GM03348 (cell line): ENCODE measurements around the gene CD34.
"Not testable (repeated sequence)": the region's sequence is repeated elsewhere in the genome, so short reads cannot be mapped to it uniquely, and the experiment has no call there.

ENCODE experiments used
- DNase-seq: peaks from one replicate; pipeline ENCODE4 v3.0.0; 2012; ENCODE audit warnings: low spot score

CD34 gene

GRCh38 chr1:207910591-207911354, at the start of gene CD34:
CD34 (minus strand) TSS chr1:207911125; CDS start chr1:207911080, 45 bp downstream.
- DNase-seq: peak; percentile 63

DNA sequence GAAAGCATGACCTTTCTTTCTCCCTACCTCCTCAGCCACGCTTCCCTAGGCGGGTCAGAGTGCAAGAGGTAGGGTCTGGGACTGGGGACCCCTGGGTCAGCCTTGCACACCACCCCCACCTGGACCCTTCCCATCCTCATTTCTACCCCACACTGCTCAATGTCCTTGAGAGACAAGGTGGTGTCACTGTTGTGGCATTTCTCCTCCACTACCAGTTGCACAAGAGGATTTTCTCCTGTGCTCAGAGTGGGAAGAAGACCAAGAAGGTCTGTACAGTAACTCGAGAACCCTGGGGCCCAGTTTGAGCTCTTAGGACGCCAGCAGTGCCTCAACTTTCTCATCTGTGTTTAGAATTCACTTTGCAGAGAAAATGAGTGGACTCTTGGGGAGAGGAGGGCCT, 49.4 kb upstream of the CD34 start:
- DNase-seq: no peak

DNA sequence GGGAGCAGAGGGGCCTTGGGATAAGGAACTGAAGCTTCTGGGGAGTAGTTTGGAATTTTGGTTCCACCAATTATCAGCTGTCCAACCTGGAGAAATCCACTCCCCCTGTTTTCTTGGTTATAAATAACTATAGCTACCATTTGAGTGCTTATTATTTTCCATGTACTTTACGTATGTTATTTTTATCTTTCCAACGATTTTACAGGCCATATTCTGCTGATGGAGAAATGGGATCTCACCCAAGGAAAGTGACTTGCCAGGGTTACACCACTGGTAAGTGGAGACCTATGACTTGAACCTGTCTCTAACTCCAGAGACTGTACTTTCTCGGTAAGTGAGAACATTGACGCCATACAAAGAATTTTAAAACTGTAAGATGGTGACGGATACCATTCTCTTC, 49.0 kb upstream of the CD34 start:
- no peak for DNase-seq

DNA sequence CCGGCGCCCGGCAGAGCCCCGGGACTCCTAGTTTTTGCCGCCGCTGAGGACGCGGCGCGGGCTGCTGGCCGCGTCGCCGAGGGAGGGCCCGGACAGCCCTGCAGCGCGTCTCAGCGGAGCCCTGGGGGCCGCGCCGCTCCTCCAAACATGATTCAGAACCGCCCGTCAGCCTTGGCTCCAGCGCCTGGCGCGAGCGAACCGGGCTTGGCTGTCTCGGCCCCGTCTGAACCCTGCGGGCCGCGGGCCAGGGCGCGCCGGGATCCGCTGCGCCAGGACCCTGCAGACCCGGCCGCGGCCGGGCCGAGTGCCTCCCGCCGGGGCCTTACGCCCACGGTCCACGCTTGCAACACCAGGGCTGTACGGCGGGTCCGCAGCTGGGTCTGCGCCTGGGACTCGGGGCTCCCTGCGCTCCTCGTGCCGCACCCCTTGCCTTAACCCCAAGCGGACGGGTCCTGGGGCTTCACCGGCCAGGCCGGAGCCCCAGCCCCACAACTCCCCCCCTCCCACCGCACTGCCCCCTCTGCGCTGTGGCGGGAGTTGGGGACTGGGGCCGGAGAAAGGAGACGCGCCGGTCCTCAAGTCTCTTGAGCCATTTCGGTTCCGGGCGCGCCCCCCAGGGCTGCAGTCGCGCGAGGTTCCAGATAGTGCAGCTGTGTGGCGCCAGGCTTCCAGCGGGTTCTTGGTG, 48.4 kb upstream of the CD34 start:
- DNase-seq: peak; percentile 89

DNA sequence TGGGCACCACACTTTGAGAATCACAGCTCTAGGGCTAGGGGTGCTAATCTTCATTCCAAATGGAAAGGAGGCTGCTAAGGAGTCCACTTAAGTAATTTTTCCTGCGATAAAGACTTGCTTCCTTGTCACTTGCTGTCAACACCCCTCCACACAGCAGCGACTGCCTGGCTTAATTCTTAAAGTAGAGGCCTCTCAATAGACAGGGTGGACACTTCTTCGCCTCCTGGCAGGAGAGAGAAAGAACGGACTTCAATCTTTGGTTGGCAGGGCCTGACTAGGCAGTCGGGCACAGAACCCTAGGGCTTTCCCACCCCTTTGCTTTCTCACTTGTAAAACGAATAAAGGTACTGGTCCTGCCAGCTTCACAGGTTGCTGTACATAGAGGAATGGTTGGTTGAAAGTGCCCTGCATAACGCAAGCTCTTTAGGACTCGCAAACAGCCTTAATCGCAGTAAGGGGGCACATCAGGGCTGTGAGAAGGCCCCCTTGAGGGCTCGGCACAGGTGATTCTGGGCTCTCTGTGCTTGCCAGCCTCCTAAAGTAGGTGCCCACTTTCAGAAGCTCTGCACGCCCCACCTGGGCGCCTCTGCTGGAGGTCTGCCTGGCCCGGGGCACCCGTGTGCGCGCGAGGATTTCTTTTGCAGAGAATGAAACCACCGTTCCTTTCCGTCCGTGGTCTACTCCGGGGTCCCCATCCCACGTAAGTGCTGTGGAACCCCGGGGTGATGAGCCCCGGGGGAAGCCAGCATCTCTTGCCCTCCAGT, 47.6 kb upstream of the CD34 start:
- DNase-seq: no peak

GRCh38 chr1:207956986-207957385, 46.1 kb upstream of the CD34 start:
- DNase-seq: no peak

DNA sequence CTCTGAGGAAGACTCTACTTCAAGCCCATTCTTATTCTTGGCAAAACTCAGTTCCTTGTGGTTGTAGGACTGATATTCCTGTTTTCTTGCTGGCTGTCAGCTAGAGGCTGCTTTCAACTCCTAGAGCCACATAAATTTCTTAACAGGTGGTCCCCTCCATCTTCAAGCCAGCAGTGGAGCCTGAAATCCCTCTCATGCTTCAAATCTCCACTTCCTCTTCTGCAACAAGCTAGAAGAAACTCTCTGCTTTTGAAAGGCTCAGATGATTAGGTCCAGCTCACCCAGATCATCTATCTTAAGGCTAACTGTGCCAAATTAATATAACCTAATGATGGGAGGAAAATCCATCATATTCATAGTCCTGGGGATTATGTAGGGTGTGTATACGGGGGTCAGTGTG, 43.2 kb upstream of the CD34 start:
- DNase-seq: no peak

DNA sequence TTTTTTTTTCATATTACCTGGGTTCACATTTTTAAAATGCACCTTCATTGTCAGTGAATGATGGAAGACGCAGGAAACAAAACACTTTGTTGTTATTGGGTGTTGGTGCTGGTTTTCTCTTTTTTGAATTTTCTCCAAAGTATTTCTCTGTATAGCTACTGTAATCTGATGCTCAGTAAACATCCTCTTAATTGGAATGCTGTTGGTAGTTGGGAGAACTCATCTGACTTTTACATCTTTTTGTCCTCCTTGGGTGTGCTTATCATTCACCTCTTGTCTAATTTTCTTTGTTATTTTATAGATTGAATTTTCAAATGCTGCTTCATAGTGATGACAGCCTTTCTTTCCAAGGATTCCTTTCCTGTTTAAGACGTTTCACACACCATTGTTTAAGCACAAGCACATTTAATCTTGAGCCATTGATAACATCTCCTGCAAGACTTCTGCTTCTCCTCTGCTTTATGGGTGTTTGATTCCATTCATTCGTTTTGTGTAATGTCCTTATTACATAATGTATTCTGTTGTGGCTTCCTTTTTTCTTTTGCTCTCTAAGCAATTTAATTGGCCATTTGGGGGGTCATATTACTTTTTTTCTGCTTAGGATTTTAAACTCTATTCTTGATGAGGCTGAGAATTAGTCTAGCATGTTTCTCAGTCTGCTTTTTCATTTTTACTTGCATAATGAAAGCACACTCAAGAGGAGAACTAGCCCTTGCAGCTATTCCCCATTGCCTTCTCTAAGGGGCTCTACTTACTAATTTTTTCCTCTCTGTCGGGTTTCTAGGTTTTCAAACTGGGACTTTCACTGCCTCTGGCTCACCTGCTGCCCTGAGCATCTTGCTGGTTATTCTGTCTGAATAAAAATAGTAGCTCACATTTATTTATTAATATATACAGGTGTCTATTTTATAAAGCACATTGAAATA, 42.0 kb upstream of the CD34 start:
- DNase-seq: no peak

DNA sequence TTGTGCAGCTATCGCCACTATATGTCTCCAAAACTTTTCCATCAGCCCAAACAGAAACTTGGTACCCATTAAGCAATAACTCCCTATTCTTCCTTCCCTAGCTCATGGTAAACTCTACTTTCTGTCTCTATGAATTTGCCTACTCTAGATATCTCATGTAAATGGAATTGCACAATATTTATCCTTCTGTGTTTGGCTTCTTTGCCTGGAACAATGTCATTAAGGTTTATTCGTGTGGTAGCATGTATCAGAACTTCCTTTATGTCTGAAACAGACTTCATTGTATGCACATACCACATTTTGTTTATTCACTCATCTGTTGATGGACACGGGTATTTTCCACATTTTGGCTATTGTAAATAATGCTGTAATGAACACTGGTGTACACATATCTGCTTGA, 40.7 kb upstream of the CD34 start:
- DNase-seq: no peak

- DNase-seq: no peak
Observed at GRCh38 chr1:207950750-207951149, 39.8 kb upstream of the CD34 start.

- DNase-seq: no peak
Observed at GRCh38 chr1:207949571-207950195, 38.8 kb upstream of the CD34 start.

DNA sequence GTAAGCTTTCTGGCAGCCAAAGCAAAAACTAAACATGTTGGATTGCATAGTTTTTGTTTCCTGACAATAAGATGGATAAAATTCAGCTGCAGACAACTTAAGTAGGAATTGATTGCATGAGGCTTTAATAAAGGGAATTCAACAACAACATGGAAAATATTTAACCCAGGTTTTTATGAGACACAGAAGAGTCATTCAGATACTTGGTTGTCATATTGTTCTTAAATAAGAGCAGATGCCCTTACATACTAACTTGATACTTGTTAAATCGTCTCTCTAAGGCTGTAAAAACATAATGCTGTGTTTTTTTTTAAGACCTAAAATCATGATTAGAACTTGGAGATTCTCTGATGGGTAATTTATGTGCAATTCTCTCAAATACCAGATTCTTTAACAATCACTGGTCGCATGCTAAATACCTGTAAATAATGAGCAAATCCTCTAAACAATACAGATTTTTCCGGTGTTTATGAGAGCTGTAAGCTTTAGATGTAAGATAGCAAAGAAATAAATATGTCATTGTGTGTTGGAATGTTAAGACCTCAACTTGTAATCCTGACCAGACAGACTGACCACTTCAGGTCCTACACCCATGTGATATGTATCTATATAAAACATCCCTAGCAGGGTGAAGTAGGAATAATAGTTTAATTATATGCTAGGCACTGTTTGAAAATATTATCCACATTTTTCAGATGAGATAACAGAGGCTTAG, 37.8 kb upstream of the CD34 start:
- peak; percentile 17 for DNase-seq

DNA sequence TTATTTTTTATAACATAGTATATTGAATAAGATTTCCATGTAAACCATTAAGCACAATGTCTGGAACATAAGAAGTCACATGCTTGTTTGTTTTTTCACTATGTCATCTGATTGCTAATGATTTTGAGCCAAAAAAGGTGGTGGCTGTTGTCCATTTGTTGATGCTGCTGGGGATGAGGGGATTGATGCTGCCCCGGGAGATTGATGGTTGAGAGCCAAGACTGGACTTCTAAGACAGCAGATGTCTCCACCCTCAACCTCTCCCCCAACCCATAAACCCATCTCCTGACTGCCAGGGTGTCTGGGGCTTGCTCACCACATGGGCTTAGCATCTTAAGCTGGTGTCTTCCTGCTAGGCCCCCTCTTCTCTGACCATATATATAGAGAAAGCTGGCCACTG, 35.8 kb upstream of the CD34 start:
- DNase-seq: no peak

- peak; percentile 45 for DNase-seq
Observed at GRCh38 chr1:207944571-207944970, 33.6 kb upstream of the CD34 start.

GRCh38 chr1:207942337-207942741, 31.4 kb upstream of the CD34 start:
- DNase-seq: not testable (repeated sequence)

DNA sequence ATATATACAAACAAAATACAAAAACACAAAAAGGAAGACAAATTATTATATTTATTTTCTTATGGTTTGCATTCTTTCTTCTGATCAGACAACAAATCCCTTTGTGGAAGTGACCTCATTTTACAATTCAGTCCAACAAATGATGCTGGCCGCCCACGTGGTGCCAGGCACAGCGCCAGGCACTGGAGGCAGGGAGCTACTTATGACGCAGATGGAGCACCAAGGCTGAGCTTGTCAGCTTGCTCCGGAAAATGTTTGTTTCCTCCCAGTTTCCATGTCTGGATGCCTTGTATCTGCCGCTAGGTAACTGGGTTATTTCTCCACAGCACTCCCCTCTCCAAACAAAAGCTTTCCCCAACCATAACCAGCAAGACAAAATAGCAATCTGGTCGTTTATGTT, 30.7 kb upstream of the CD34 start:
- DNase-seq: peak; percentile 26

DNA sequence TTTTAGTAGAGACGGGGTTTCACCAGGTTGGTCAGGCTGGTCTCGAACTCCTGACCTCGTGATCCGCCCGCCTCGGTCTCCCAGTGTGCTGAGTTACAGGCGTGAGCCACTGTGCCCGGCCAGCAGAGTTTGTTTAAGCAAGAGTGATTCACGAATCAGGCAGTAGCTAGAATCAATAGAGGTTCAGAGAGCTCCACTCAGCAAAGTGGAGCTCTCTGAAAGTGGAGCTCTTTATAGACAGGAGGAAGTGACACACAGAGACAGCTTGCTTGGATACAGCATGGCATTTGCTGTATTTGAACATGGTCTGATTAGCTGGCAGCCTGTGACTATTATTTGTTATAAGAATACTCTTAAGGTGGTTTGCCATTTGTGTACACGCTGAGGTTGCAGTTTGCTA, 27.1 kb upstream of the CD34 start:
- DNase-seq: peak; percentile 31

- DNase-seq: peak; percentile 16
Observed at GRCh38 chr1:207937204-207937603, 26.3 kb upstream of the CD34 start.

DNA sequence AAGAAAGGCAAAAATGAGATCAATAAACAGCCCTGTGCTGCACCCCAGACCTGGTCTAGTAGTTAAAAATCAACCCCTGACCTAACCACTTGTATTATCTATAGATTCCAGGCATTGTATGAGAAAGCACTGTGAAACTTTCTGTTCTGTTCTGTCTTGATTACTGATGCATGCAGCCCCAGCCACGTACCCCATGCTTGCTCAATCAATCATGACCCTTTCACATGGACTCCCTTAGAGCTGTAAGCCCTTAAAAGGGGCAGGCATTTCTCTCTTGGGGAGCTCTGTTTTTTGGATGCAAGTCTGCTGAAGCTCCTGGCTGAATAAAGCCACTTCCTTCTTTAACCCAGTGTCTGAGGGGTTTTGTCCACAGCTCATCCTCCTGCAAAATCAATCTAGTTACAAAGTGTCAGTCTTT, 24.2 kb upstream of the CD34 start:
- DNase-seq: no peak

DNA sequence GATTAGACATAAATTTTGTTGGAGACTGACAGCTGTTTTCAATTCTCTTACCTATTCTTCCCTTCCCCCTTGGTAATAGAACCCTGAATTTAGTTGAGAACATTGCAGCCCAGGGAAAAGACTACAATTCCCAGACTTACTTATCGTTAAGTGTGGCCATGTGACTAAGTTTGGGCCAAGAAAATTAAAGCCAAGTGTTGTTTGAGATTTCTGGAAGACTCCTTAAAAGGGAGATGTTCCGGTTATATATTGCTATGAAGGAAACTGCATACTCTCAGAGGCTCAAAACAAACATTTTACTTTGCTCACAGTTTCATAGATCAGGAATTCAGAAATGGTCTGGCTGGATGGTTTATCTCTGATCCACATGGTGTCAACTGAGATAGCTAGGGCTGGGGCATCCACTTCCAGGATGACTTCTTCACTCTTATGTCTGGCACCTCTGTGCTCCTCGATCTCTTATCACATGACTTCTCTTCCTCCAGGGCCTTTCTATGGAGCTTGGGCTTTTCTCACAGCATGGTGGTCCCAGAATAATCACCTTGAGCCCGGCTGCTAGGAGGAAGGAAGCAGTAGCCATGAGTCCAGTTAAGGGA, 22.4 kb upstream of the CD34 start:
- DNase-seq: no peak
